ENCODE measurements around the gene KDM6A. TPM values are rescaled to one million over a fixed set of nuclear protein-coding genes. Genes with fewer than 3 reads are reported as not detected.
"Not testable (repeated sequence)": the region's sequence is repeated elsewhere in the genome, so short reads cannot be mapped to it uniquely, and the experiment has no call there.

The KDM6A gene
- total RNA-seq, 1 donor from 2014 or later = 16.3 TPM

GRCh38 chrX:45077748-45078424 lies 204.9 kb downstream of the KDM6A start:
- DNase-seq (ENCODE audit: low read depth in 2 of 2) = peak in 1 of 2 donors; percentile 9

DNA sequence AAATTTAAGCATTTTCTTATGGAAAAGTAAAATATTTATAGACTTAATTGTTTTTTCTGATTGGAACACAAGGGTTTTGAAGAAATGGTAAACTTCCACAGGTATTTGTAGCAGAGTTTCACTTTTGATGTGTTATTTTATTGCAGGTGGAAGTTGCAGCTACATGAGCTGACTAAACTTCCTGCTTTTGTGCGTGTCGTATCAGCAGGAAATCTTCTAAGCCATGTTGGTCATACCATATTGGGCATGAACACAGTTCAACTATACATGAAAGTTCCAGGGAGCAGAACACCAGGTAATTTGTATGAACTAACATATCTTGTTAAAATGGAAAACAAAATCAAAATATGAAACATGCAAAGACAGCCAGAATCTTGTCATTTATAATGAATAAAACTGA lies 210.3 kb downstream of the KDM6A start:
- DNase-seq (ENCODE audit: low read depth in 2 of 2) = peak; percentile 77 to 88

DNA sequence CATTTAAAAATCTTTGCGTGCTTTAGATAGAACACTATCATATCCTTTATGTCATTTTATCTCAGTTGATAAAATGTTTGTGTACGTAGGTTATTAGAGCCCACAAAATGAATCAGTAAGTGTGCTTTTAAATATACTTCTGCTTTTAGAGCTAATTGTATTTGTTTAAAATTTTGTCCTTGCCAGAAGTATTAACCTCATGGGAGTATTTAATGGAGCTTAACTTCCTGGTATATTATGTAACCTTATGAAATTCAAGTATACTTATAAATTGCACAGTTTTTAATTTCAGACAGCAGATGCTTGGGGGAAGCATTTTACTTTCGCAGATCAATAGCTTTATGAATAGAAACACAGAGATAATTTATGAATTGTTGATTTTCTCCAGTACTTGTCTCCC lies 237.5 kb downstream of the KDM6A start:
- DNase-seq (ENCODE audit: low read depth in 2 of 2) = no peak

DNA sequence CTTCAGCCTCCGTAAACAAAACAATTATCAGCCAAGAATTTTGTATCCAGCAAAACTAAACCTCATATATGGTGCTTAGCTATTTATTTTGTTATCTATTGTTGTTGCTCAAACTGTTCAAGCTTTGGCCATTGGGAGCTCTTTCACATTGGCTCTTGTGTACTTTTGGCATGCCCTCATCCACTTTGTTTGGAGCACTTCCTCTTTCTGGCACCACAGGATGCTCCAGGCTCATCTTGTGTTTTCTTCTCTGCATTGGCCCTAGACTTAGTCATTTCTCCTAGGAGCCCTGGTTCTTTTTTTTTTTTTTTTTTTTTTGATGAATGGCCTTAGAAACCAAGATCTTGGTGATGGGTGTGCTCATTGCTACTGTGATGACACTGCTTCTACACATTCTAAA lies 253.2 kb downstream of the KDM6A start:
- DNase-seq (ENCODE audit: low read depth in 2 of 2) = no peak

GRCh38 chrX:45128896-45129454 lies 256.0 kb downstream of the KDM6A start:
- no peak for DNase-seq (ENCODE audit: low read depth in 2 of 2)

DNA sequence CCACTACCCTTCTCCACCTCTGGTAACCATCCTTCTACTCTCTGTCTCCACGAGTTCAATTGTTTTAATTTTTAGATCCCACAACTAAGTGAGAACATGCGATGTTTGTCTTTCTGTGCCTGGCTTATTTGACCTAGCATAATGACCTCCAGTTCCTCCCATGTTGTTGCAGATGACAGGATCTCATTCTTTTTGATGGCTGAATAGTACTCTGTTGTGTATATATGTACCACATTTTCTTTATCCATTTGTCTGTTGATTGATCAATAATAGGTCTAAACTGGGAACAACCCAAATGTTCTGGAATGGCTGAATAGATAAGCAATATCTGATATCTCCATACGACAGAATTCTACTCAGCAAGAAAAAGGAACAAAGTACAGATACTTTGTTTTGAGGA lies 260.5 kb downstream of the KDM6A start:
- DNase-seq (ENCODE audit: low read depth in 2 of 2) = no peak

- no peak for DNase-seq (ENCODE audit: low read depth in 2 of 2)
These were observed 261.3 kb downstream of the KDM6A start for GRCh38 chrX:45134315-45134731.

DNA sequence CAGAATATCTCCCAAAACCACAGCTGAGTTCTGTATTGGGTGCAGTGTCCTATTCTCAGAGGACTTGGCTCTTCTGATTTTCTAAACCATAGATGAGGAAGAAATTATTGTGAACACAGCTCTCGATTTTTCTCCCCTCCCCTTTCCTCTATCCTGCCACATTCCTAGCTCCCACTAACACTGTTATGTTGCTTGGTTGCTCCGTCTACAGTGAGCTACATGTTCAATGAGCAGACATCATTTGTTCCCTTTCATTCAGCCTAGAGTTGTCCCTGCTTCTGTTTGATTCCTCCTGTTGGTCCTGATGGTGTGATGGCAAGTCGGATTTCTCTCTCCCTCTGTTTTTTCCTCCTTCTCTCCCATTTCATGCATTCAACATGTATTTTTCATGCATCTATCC lies 261.8 kb downstream of the KDM6A start:
- no peak for DNase-seq (ENCODE audit: low read depth in 2 of 2)

GRCh38 chrX:45135391-45136075 lies 262.5 kb downstream of the KDM6A start:
- not testable (repeated sequence) for DNase-seq (ENCODE audit: low read depth in 2 of 2)

DNA sequence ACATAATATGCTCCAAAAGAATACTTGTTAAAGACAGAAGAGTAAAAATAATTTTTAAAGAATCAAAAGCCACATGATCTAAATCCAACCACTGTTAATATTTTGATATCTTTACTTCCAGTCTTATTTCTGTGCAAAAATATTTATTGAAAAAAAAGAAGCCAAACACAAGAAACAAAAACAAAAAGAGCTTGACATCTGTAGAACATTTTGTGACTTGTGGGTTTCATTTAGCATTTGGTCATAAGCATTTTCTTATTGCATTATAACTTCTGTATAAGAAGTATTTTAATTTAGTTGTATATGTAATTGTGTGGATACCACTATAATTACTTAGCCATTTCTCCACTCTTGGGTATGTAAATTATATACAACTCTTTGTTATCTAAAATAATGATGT lies 264.5 kb downstream of the KDM6A start:
- DNase-seq (ENCODE audit: low read depth in 2 of 2) = no peak

- DNase-seq (ENCODE audit: low read depth in 2 of 2) = no peak
These were observed 265.5 kb downstream of the KDM6A start for GRCh38 chrX:45138525-45138924.

DNA sequence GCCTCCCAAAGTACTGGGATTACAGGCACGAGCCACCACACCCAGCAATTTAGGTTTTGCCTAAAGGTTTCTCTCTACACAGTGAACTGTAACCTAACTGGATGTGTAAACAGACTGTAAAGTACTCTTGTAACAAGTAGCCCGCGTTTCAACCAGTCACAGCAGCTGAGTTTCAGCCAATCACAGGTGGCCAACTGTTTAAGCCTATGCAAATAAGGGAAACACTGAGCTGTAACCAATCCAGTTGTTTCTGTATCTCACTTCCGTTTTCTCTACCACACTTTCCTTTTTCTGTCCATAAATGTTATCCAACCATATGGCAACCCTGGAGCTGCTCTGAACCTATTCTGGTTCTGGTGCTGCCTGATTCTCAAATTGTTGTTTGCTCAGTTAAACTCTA lies 267.8 kb downstream of the KDM6A start:
- no peak for DNase-seq (ENCODE audit: low read depth in 2 of 2)

DNA sequence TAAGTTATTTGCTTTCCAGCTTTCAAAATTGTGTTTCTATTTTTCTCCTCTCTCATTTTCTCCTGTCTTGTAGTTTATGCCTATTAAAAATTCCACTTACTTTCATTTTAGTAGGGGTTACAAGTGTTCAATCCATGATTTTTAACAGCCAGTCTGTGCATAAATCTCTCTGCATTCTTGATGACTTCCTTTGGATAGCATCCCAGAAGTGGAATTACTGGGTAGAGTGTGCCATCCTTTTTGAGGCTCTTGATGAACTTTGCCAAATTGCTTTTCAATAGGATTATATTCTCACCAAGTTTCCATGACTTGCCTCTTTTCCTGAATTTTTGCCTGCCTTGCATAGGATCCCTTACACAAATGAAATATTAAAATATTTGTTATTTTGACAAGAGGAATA lies 269.2 kb downstream of the KDM6A start:
- DNase-seq (ENCODE audit: low read depth in 2 of 2) = peak in 1 of 2 donors; percentile 43

- DNase-seq (ENCODE audit: low read depth in 2 of 2) = no peak
These were observed 270.5 kb downstream of the KDM6A start for GRCh38 chrX:45143455-45143854.

GRCh38 chrX:45145492-45146215 lies 272.7 kb downstream of the KDM6A start:
- no peak for DNase-seq (ENCODE audit: low read depth in 2 of 2)

GRCh38 chrX:45150821-45151220 lies 277.8 kb downstream of the KDM6A start:
- DNase-seq (ENCODE audit: low read depth in 2 of 2) = no peak

- DNase-seq (ENCODE audit: low read depth in 2 of 2) = no peak
These were observed 281.0 kb downstream of the KDM6A start for GRCh38 chrX:45154033-45154360.

DNA sequence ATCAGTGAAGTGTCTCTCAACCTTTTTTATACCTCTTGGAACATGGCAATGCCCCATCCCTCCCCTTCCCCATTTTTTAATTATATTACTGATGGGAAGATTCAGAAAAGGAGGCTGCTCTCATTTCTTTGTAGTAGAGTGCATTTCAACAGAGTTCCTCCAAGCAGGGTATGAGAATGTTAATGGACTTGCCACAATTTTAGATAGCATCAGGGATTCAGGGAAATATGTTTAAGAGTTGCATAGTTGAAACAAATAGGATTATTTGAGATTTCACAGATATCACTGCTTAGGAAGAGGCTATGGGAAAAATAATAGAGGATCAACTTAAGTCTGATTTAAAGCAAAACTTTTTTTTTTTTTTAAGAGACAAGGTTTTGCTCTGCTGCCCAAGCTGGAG lies 281.5 kb downstream of the KDM6A start:
- DNase-seq (ENCODE audit: low read depth in 2 of 2) = no peak

GRCh38 chrX:45157647-45158046 lies 284.7 kb downstream of the KDM6A start:
- DNase-seq (ENCODE audit: low read depth in 2 of 2) = no peak
